Body of pancreas (tissue), 4 donors: Measurements from ENCODE around the gene TESK2.

Experiments used
- POLR2A ChIP-seq, 3 donors: fragments of 450-650 bp; IDR thresholded peaks; one replicate each; pipeline ENCODE4 v1.6.1; 2016; ENCODE audit warnings: antibody characterized with exemption in 3 of 3, mild to moderate bottlenecking in 2 of 3
- TF ChIP-seq, protein P1 (sequence below), 7 experiments: fragments of 450-650 bp in 4 of 7; fragments of 200-600 bp in 3 of 7; sonication (generic) in 3 of 7; IDR thresholded peaks; one replicate each; pipeline ENCODE4 v1.5.1; 2016 to 2019; ENCODE audit warnings: antibody characterized with exemption in 7 of 7

DNA sequence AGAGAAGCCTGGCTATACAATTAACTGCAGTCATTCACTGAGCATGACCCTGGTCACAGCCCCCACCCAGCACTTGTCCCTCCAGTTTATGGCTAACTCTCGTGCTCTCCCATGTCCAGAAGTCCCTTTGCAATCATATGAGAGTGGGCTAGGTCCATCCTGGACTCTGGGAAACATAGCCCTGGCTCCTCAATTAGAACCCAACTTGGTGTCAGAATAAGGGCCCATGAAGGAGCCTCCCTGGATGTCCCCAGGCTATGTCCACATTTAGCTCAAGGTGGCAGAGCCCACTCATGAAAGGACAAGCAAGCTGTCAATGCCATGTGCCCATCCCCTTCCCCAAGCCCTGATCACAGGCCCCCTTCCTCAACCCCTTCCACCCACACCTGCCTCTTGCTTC, 191.7 kb downstream of the TESK2 start:
- TF ChIP-seq, protein P1, sequence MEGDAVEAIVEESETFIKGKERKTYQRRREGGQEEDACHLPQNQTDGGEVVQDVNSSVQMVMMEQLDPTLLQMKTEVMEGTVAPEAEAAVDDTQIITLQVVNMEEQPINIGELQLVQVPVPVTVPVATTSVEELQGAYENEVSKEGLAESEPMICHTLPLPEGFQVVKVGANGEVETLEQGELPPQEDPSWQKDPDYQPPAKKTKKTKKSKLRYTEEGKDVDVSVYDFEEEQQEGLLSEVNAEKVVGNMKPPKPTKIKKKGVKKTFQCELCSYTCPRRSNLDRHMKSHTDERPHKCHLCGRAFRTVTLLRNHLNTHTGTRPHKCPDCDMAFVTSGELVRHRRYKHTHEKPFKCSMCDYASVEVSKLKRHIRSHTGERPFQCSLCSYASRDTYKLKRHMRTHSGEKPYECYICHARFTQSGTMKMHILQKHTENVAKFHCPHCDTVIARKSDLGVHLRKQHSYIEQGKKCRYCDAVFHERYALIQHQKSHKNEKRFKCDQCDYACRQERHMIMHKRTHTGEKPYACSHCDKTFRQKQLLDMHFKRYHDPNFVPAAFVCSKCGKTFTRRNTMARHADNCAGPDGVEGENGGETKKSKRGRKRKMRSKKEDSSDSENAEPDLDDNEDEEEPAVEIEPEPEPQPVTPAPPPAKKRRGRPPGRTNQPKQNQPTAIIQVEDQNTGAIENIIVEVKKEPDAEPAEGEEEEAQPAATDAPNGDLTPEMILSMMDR (IDR thresholded peaks at IDR 0.05), result no peak
- no peak for TF ChIP-seq POLR2A (IDR thresholded peaks at IDR 0.05)
